Gastrocnemius medialis (tissue), 4 donors: Measurements from ENCODE around the gene HGFAC. TPM values are rescaled to one million over a fixed set of nuclear protein-coding genes. Genes with fewer than 3 reads are reported as not detected.
A peak's percentile ranks its signal among the peaks of the same experiment; 100 is the strongest.

Experiments used
- ATAC-seq, 2 donors: fragments of 150-250 bp; one replicate each; pipeline ENCODE4 v1.9.1; 2016
- DNase-seq, 2 donors: peaks; one replicate each; pipeline ENCODE4 v3.0.0-alpha.2; 2019
- H3K27ac ChIP-seq, 4 donors: fragments of 200-600 bp; sonication (generic); 1 replicate in 1 of 4; 2 replicates in 3 of 4; pipeline ENCODE4 v1.5.1; 2016 to 2018; ENCODE audit warnings: mild to moderate bottlenecking in 2 of 4, moderate library complexity in 1 of 4
- H3K27me3 ChIP-seq, 3 donors: fragments of 200-600 bp; sonication (generic) in 2 of 3; 1 replicate in 1 of 3; 2 replicates in 2 of 3; pipeline versions ENCODE4 v1.5.1 to v1.6.0; 2016 to 2019; ENCODE audit warnings: mild to moderate bottlenecking in 1 of 3, moderate library complexity in 1 of 3
- H3K36me3 ChIP-seq, 2 donors: fragments of 200-600 bp; sonication (generic) in 1 of 2; one replicate each; pipeline ENCODE4 v1.5.1; 2017 to 2018
- H3K4me1 ChIP-seq, 2 donors: fragments of 200-600 bp; sonication (generic) in 1 of 2; one replicate each; pipeline ENCODE4 v1.5.1; 2016 to 2017; ENCODE audit warnings: mild to moderate bottlenecking in 2 of 2
- H3K4me3 ChIP-seq, 4 donors: fragments of 200-600 bp; sonication (generic) in 3 of 4; 1 replicate in 1 of 4; 2 replicates in 3 of 4; pipeline ENCODE4 v1.5.1; 2016 to 2019; ENCODE audit warnings: mild to moderate bottlenecking in 2 of 4
- H3K9me3 ChIP-seq, 3 donors: fragments of 200-600 bp; sonication (generic) in 2 of 3; 1 replicate in 1 of 3; 2 replicates in 2 of 3; pipeline ENCODE4 v1.5.1; 2016 to 2019
- CTCF ChIP-seq, 5 experiments: fragments of 450-650 bp in 3 of 5; fragments of 200-600 bp in 2 of 5; sonication (generic) in 2 of 5; IDR thresholded peaks in 4 of 5; conservative IDR thresholded peaks in 1 of 5; 1 replicate in 4 of 5; 2 replicates in 1 of 5; pipeline ENCODE4 v1.5.1; 2016 to 2019; ENCODE audit warnings: antibody characterized with exemption in 5 of 5, mild to moderate bottlenecking in 3 of 5, moderate library complexity in 3 of 5
- POLR2A ChIP-seq, 2 donors: fragments of 450-650 bp; IDR thresholded peaks; one replicate each; pipeline ENCODE4 v1.6.1; 2017; ENCODE audit warnings: antibody characterized with exemption in 2 of 2, mild to moderate bottlenecking in 2 of 2, moderate library complexity in 2 of 2
- in situ Hi-C, 4 donors: fragments of 200-750 bp; cut with MboI; loops; one replicate each; pipeline versions ENCODE4 v1.15.0 to v1.8.0; 2017; ENCODE audit warnings: low sequenced_read_pairs in 4 of 4
- intact Hi-C: fragments of 100-400 bp; cut with DNase I; formaldehyde crosslinking; loops from one replicate; pipeline ENCODE4 v1.15.1; 2023; ENCODE audit warnings: low total_unique reads
- total RNA-seq, 4 donors: library from RNA; depleted of rRNA; stranded (reverse); fragments of >200 nt; gene quantifications; one replicate each; pipeline versions ENCODE4 v1.1.0 to v1.2.3, GENCODE V29; 2016

Gene HGFAC
- total RNA-seq, 4 donors from 2014 or later = 0.20 to 0.68 (median 0.59) TPM

- ATAC-seq (no peak), DNase-seq (no peak)
These were observed 37.2 kb upstream of the HGFAC start for GRCh38 chr4:3404546-3404945.

GRCh38 chr4:3405176-3405575, 36.6 kb upstream of the HGFAC start:
- in situ Hi-C loops = no loop called here
- peaks cover 4 to 12% of the 10 kb centered on the region in 2 donors for H3K4me1 ChIP-seq
- DNase-seq (no peak), ATAC-seq (peak; percentile 43 to 45)
- H3K36me3 ChIP-seq = no peaks in the 10 kb centered on the region
- H3K27me3 ChIP-seq = no peaks in the 10 kb centered on the region
- intact Hi-C loops = no loop called here
- TF ChIP-seq CTCF (IDR thresholded peaks at IDR 0.05 in 4 of 5, conservative IDR thresholded peaks at IDR 0.05 in 1 of 5) (no peak), POLR2A (IDR thresholded peaks at IDR 0.05) (no peak)
- no peak overlapping the region for H3K4me3 ChIP-seq
- H3K27ac ChIP-seq = peak overlapping the region in 2 of 4 donors; percentile 2 to 33
- H3K9me3 ChIP-seq = no peaks in the 10 kb centered on the region

More at GRCh38 chr4:3404546-3404945, 37.2 kb upstream of the HGFAC start:
- H3K9me3 ChIP-seq = no peaks in the 10 kb centered on the region
- peaks cover 9 to 19% of the 10 kb centered on the region in 2 donors for H3K4me1 ChIP-seq
- intact Hi-C loops (no loop called here), in situ Hi-C loops (no loop called here)
- H3K27ac ChIP-seq = peak overlapping the region in 1 of 4 donors; percentile 2
- H3K4me3 ChIP-seq = no peak overlapping the region
- TF ChIP-seq POLR2A (IDR thresholded peaks at IDR 0.05) (no peak), CTCF (IDR thresholded peaks at IDR 0.05 in 4 of 5, conservative IDR thresholded peaks at IDR 0.05 in 1 of 5) (no peak)
- no peaks in the 10 kb centered on the region for H3K36me3 ChIP-seq
- H3K27me3 ChIP-seq = no peaks in the 10 kb centered on the region

- Histone ChIP-seq H3K27ac (no peak overlapping the region), H3K9me3 (no peaks in the 10 kb centered on the region), H3K36me3 (no peaks in the 10 kb centered on the region), H3K27me3 (no peaks in the 10 kb centered on the region), H3K4me3 (no peak overlapping the region), H3K4me1 (peaks cover 4 to 12% of the 10 kb centered on the region in 2 donors)
- no peak for TF ChIP-seq POLR2A (IDR thresholded peaks at IDR 0.05)
- TF ChIP-seq CTCF (IDR thresholded peaks at IDR 0.05 in 4 of 5, conservative IDR thresholded peaks at IDR 0.05 in 1 of 5) = no peak
- in situ Hi-C loops = no loop called here
- intact Hi-C loops = no loop called here
- no peak for ATAC-seq
- DNase-seq = no peak
These were observed 35.7 kb upstream of the HGFAC start for GRCh38 chr4:3406021-3406420.

GRCh38 chr4:3406431-3406830, 35.3 kb upstream of the HGFAC start:
- no peaks in the 10 kb centered on the region for H3K27me3 ChIP-seq
- DNase-seq (no peak), ATAC-seq (no peak)
- intact Hi-C loops (no loop called here), in situ Hi-C loops (no loop called here)
- H3K4me3 ChIP-seq = no peak overlapping the region
- no peak overlapping the region for H3K27ac ChIP-seq
- no peaks in the 10 kb centered on the region for H3K36me3 ChIP-seq
- TF ChIP-seq CTCF (IDR thresholded peaks at IDR 0.05 in 4 of 5, conservative IDR thresholded peaks at IDR 0.05 in 1 of 5) (no peak), POLR2A (IDR thresholded peaks at IDR 0.05) (no peak)
- H3K9me3 ChIP-seq = no peaks in the 10 kb centered on the region
- H3K4me1 ChIP-seq = peaks cover 4 to 12% of the 10 kb centered on the region in 2 donors

GRCh38 chr4:3407171-3407771, 34.5 kb upstream of the HGFAC start:
- no peaks in the 10 kb centered on the region for H3K9me3 ChIP-seq
- peak in 1 of 2 donors; percentile 8 for DNase-seq
- H3K4me1 ChIP-seq = peaks cover 4 to 12% of the 10 kb centered on the region in 2 donors
- in situ Hi-C loops (no loop called here), intact Hi-C loops (no loop called here)
- no peaks in the 10 kb centered on the region for H3K36me3 ChIP-seq
- no peaks in the 10 kb centered on the region for H3K27me3 ChIP-seq
- H3K27ac ChIP-seq = no peak overlapping the region
- no peak for ATAC-seq
- no peak overlapping the region for H3K4me3 ChIP-seq
- TF ChIP-seq CTCF (IDR thresholded peaks at IDR 0.05 in 4 of 5, conservative IDR thresholded peaks at IDR 0.05 in 1 of 5) = no peak
- no peak for TF ChIP-seq POLR2A (IDR thresholded peaks at IDR 0.05)
